ENCODE data around the gene MAVS. TPM values are rescaled to one million over a fixed set of nuclear protein-coding genes. Genes with fewer than 3 reads are reported as not detected.

MAVS gene
- total RNA-seq, 4 donors from 2014 or later, result 14.9 to 31.3 (median 17.2) TPM

- H3K27me3 ChIP-seq, result no peaks in the 10 kb centered on the region
- 4 to 8% methylated on average over 9 to 18 of the region's 20 CpGs for WGBS, 2 donors
- no peaks in the 10 kb centered on the region for H3K9me3 ChIP-seq
- H3K27ac ChIP-seq, result peak overlapping the region; percentile 78 to 95 (median 92)
- peak; percentile 72 for DNase-seq
- H3K4me3 ChIP-seq, result peak overlapping the region in 3 of 4 donors; percentile 33 to 64 (median 37)
- H3K4me1 ChIP-seq, result peaks cover 38 to 90% (median 50%) of the 10 kb centered on the region in 3 donors
- TF ChIP-seq CTCF (IDR thresholded peaks at IDR 0.05) (no peak), POLR2A (IDR thresholded peaks at IDR 0.05) (peak in 2 of 4 donors; percentile 68 to 72)
- intact Hi-C loops (cut with DNase I), result no loop called here
- no peaks in the 10 kb centered on the region for H3K36me3 ChIP-seq
These were observed 35.0 kb upstream of the MAVS start for GRCh38 chr20:3811467-3812258.

- 85 to 95% methylated on average over 2 to 9 of the region's 9 CpGs for WGBS, 2 donors
- no peaks in the 10 kb centered on the region for H3K36me3 ChIP-seq
- intact Hi-C loops (cut with DNase I), result no loop called here
- H3K27me3 ChIP-seq, result no peaks in the 10 kb centered on the region
- no peaks in the 10 kb centered on the region for H3K9me3 ChIP-seq
- TF ChIP-seq POLR2A (IDR thresholded peaks at IDR 0.05) (no peak), CTCF (IDR thresholded peaks at IDR 0.05) (peak in 1 of 6 experiments; percentile 5)
- DNase-seq, result no peak
- H3K4me1 ChIP-seq, result peaks cover 32 to 84% (median 44%) of the 10 kb centered on the region in 3 donors
- H3K4me3 ChIP-seq, result peak overlapping the region in 1 of 4 donors; percentile 64
- H3K27ac ChIP-seq, result peak overlapping the region; percentile 78 to 95 (median 92)
These were observed 34.4 kb upstream of the MAVS start for GRCh38 chr20:3812259-3812681.

- 60 to 62% methylated on average over 8 of the region's 8 CpGs for WGBS, 2 donors
- H3K4me1 ChIP-seq, result peaks cover 24 to 77% (median 37%) of the 10 kb centered on the region in 3 donors
These were observed 33.4 kb upstream of the MAVS start for GRCh38 chr20:3812975-3813847.

GRCh38 chr20:3813848-3814581 is 32.6 kb upstream of the MAVS start:
- WGBS, 2 donors, result 83 to 89% methylated on average over 6 to 12 of the region's 12 CpGs
- H3K4me1 ChIP-seq, result peaks cover 27 to 77% (median 42%) of the 10 kb centered on the region in 3 donors
- intact Hi-C loops (cut with DNase I), result no loop called here

More at GRCh38 chr20:3812975-3813847, 33.4 kb upstream of the MAVS start:
- Histone ChIP-seq H3K27me3 (no peaks in the 10 kb centered on the region), H3K27ac (peak overlapping the region in 3 of 4 donors; percentile 91 to 95 (median 92)), H3K4me3 (no peak overlapping the region), H3K9me3 (no peaks in the 10 kb centered on the region), H3K36me3 (no peaks in the 10 kb centered on the region)
- TF ChIP-seq CTCF (IDR thresholded peaks at IDR 0.05) (no peak), POLR2A (IDR thresholded peaks at IDR 0.05) (no peak)
- intact Hi-C loops (cut with DNase I), result no loop called here
- no peak for DNase-seq

More at GRCh38 chr20:3813848-3814581, 32.6 kb upstream of the MAVS start:
- peak overlapping the region in 1 of 4 donors; percentile 91 for H3K27ac ChIP-seq
- H3K27me3 ChIP-seq, result no peaks in the 10 kb centered on the region
- H3K36me3 ChIP-seq, result no peaks in the 10 kb centered on the region
- H3K9me3 ChIP-seq, result no peaks in the 10 kb centered on the region
- no peak for DNase-seq
- no peak overlapping the region for H3K4me3 ChIP-seq
- TF ChIP-seq POLR2A (IDR thresholded peaks at IDR 0.05) (no peak), CTCF (IDR thresholded peaks at IDR 0.05) (no peak)

All from esophagus squamous epithelium (tissue), 5 donors.